ENCODE measurements around the gene TBC1D10A.
A peak's percentile ranks its signal among the peaks of the same experiment; 100 is the strongest.

TBC1D10A gene

GRCh38 chr22:30262917-30263741 lies 63.6 kb downstream of the TBC1D10A start:
- peak; percentile 86 for ATAC-seq
- TF ChIP-seq CREB5 (CRISPR knock-in tag; IDR thresholded peaks at IDR 0.05; ENCODE audit: low read depth) = no peak
- TF ChIP-seq GLIS3 (CRISPR knock-in tag; IDR thresholded peaks at IDR 0.05) = no peak
- TF ChIP-seq ISL1 (CRISPR knock-in tag; IDR thresholded peaks at IDR 0.05) = no peak
- no peak for TF ChIP-seq BACH2 (CRISPR knock-in tag; IDR thresholded peaks at IDR 0.05; ENCODE audit: borderline replicate concordance)
- no peak for TF ChIP-seq RARB (CRISPR knock-in tag; IDR thresholded peaks at IDR 0.05)
- no peak for TF ChIP-seq OSR1 (CRISPR knock-in tag; IDR thresholded peaks at IDR 0.05)
- no peak for TF ChIP-seq PPARA (CRISPR knock-in tag; IDR thresholded peaks at IDR 0.05; ENCODE audit: borderline replicate concordance)
- no peak for TF ChIP-seq PATZ1 (CRISPR knock-in tag; IDR thresholded peaks at IDR 0.05; ENCODE audit: borderline replicate concordance)
- no peak for TF ChIP-seq TCF4 (CRISPR knock-in tag; IDR thresholded peaks at IDR 0.05; ENCODE audit: borderline replicate concordance)
- TF ChIP-seq ZNF70 (CRISPR knock-in tag; IDR thresholded peaks at IDR 0.05) = no peak

- no peak for ATAC-seq
- no peak for TF ChIP-seq TOX (CRISPR knock-in tag; IDR thresholded peaks at IDR 0.05; ENCODE audit: borderline replicate concordance)
- TF ChIP-seq POU6F1 (CRISPR knock-in tag; IDR thresholded peaks at IDR 0.05; ENCODE audit: borderline replicate concordance, low read depth) = no peak
- no peak for TF ChIP-seq GLIS3 (CRISPR knock-in tag; IDR thresholded peaks at IDR 0.05)
- TF ChIP-seq CSRNP3 (CRISPR knock-in tag; IDR thresholded peaks at IDR 0.05) = no peak
- TF ChIP-seq ZNF565 (CRISPR knock-in tag; conservative IDR thresholded peaks at IDR 0.05; ENCODE audit: low read depth) = no peak
- no peak for TF ChIP-seq CSDC2 (CRISPR knock-in tag; IDR thresholded peaks at IDR 0.05)
- no peak for TF ChIP-seq TCF4 (CRISPR knock-in tag; IDR thresholded peaks at IDR 0.05; ENCODE audit: borderline replicate concordance)
- no peak for TF ChIP-seq ZFP30 (CRISPR knock-in tag; IDR thresholded peaks at IDR 0.05)
- TF ChIP-seq PPARA (CRISPR knock-in tag; IDR thresholded peaks at IDR 0.05; ENCODE audit: borderline replicate concordance) = no peak
- no peak for TF ChIP-seq TSHZ2 (CRISPR knock-in tag; IDR thresholded peaks at IDR 0.05)
- TF ChIP-seq ZNF8 (CRISPR knock-in tag; IDR thresholded peaks at IDR 0.05) = no peak
- no peak for TF ChIP-seq ARNTL (CRISPR knock-in tag; IDR thresholded peaks at IDR 0.05; ENCODE audit: borderline replicate concordance, low read depth)
Measured at GRCh38 chr22:30262112-30262511, 64.6 kb downstream of the TBC1D10A start.

- ATAC-seq = no peak
- no peak for TF ChIP-seq CREB5 (CRISPR knock-in tag; IDR thresholded peaks at IDR 0.05; ENCODE audit: low read depth)
- no peak for TF ChIP-seq ARNTL (CRISPR knock-in tag; IDR thresholded peaks at IDR 0.05; ENCODE audit: borderline replicate concordance, low read depth)
- no peak for TF ChIP-seq ESRRG (CRISPR knock-in tag; IDR thresholded peaks at IDR 0.05)
- no peak for TF ChIP-seq CSDC2 (CRISPR knock-in tag; IDR thresholded peaks at IDR 0.05)
- TF ChIP-seq ZNF565 (CRISPR knock-in tag; conservative IDR thresholded peaks at IDR 0.05; ENCODE audit: low read depth) = no peak
- TF ChIP-seq TOX (CRISPR knock-in tag; IDR thresholded peaks at IDR 0.05; ENCODE audit: borderline replicate concordance) = no peak
- no peak for TF ChIP-seq ZNF70 (CRISPR knock-in tag; IDR thresholded peaks at IDR 0.05)
- TF ChIP-seq TSHZ2 (CRISPR knock-in tag; IDR thresholded peaks at IDR 0.05) = no peak
- TF ChIP-seq ISL1 (CRISPR knock-in tag; IDR thresholded peaks at IDR 0.05) = no peak
Measured at GRCh38 chr22:30261134-30261533, 65.6 kb downstream of the TBC1D10A start.
